Measurements from ENCODE around the gene XCR1.
"Not testable (repeated sequence)": the region's sequence is repeated elsewhere in the genome, so short reads cannot be mapped to it uniquely, and the experiment has no call there.

Gene XCR1

GRCh38 chr3:46008058-46008457, 19.2 kb downstream of the XCR1 start:
- Histone ChIP-seq H3K27me3 (ENCODE audit: control insufficient read depth in 3 of 3, insufficient read depth in 3 of 3, low read depth in 1 of 3, low read length in 3 of 3) (peaks cover 0 to 10% (median 0%) of the 10 kb centered on the region in 3 experiments), H2BK120ac (ENCODE audit: low read depth, low read length) (no peak overlapping the region), H3K4me1 (ENCODE audit: control insufficient read depth in 2 of 2, insufficient read depth in 1 of 2, low read depth in 1 of 2, low read length in 2 of 2) (no peaks in the 10 kb centered on the region), H3K9me3 (replicated peaks in 1 of 2; ENCODE audit: control insufficient read depth in 2 of 2, insufficient read depth in 1 of 2, low read depth in 1 of 2, low read length in 2 of 2) (no peaks in the 10 kb centered on the region), H2AK5ac (ENCODE audit: low read depth, low read length) (no peak overlapping the region), H3K23ac (ENCODE audit: low read depth, low read length, poor library complexity) (no peak overlapping the region), H2BK12ac (ENCODE audit: low read length) (no peak overlapping the region), H3K9ac (ENCODE audit: low read depth, low read length, poor library complexity) (no peak overlapping the region), H2BK15ac (ENCODE audit: low read length) (no peak overlapping the region), H3K4me2 (ENCODE audit: insufficient read depth, low read length, poor library complexity, severe bottlenecking) (no peak overlapping the region), H3K36me3 (replicated peaks in 1 of 2; ENCODE audit: control insufficient read depth in 2 of 2, insufficient read depth in 2 of 2, low read length in 2 of 2) (no peaks in the 10 kb centered on the region), H3K14ac (ENCODE audit: low read length) (no peak overlapping the region), H4K91ac (ENCODE audit: low read depth, low read length, poor library complexity) (no peak overlapping the region), H2AFZ (ENCODE audit: low read length) (no peak overlapping the region), H3K4ac (ENCODE audit: low read length) (no peak overlapping the region), H3K27ac (replicated peaks; ENCODE audit: low read length) (no peak overlapping the region), H3K79me1 (ENCODE audit: low read depth, low read length) (no peaks in the 10 kb centered on the region), H2BK5ac (ENCODE audit: low read length) (no peak overlapping the region), H3K4me3 (ENCODE audit: low read length in 2 of 2) (no peak overlapping the region), H4K8ac (ENCODE audit: low read depth, low read length) (no peak overlapping the region), H3K18ac (ENCODE audit: low read length) (no peak overlapping the region)
- no CpG with 5 or more reads among the region's 6 CpGs for WGBS, 2 donors (ENCODE audit: extremely low coverage in 2 of 2, insufficient read length in 2 of 2, insufficient replicate concordance in 1 of 2)
- no peak for DNase-seq (ENCODE audit: low spot score)

- no peak overlapping the region for H2BK5ac ChIP-seq (ENCODE audit: low read length)
- H3K4me3 ChIP-seq (ENCODE audit: low read length in 2 of 2): no peak overlapping the region
- H3K14ac ChIP-seq (ENCODE audit: low read length): no peak overlapping the region
- H2BK15ac ChIP-seq (ENCODE audit: low read length): no peak overlapping the region
- H3K4ac ChIP-seq (ENCODE audit: low read length): no peak overlapping the region
- H2AFZ ChIP-seq (ENCODE audit: low read length): no peak overlapping the region
- no peak for DNase-seq (ENCODE audit: low spot score)
- no peak overlapping the region for H2BK120ac ChIP-seq (ENCODE audit: low read depth, low read length)
- H3K36me3 ChIP-seq (replicated peaks in 1 of 2; ENCODE audit: control insufficient read depth in 2 of 2, insufficient read depth in 2 of 2, low read length in 2 of 2): no peaks in the 10 kb centered on the region
- H3K9me3 ChIP-seq (replicated peaks in 1 of 2; ENCODE audit: control insufficient read depth in 2 of 2, insufficient read depth in 1 of 2, low read depth in 1 of 2, low read length in 2 of 2): no peaks in the 10 kb centered on the region
- no peaks in the 10 kb centered on the region for H3K79me1 ChIP-seq (ENCODE audit: low read depth, low read length)
- no peak overlapping the region for H3K9ac ChIP-seq (ENCODE audit: low read depth, low read length, poor library complexity)
- H2AK5ac ChIP-seq (ENCODE audit: low read depth, low read length): no peak overlapping the region
- no peak overlapping the region for H3K18ac ChIP-seq (ENCODE audit: low read length)
- H3K27me3 ChIP-seq (ENCODE audit: control insufficient read depth in 3 of 3, insufficient read depth in 3 of 3, low read depth in 1 of 3, low read length in 3 of 3): peaks cover 0 to 16% (median 0%) of the 10 kb centered on the region in 3 experiments
- H3K4me1 ChIP-seq (ENCODE audit: control insufficient read depth in 2 of 2, insufficient read depth in 1 of 2, low read depth in 1 of 2, low read length in 2 of 2): no peaks in the 10 kb centered on the region
- H2BK12ac ChIP-seq (ENCODE audit: low read length): no peak overlapping the region
- H4K91ac ChIP-seq (ENCODE audit: low read depth, low read length, poor library complexity): no peak overlapping the region
- no peak overlapping the region for H3K23ac ChIP-seq (ENCODE audit: low read depth, low read length, poor library complexity)
- no peak overlapping the region for H3K4me2 ChIP-seq (ENCODE audit: insufficient read depth, low read length, poor library complexity, severe bottlenecking)
- no peak overlapping the region for H3K27ac ChIP-seq (replicated peaks; ENCODE audit: low read length)
- no peak overlapping the region for H4K8ac ChIP-seq (ENCODE audit: low read depth, low read length)
These were observed 20.0 kb downstream of the XCR1 start for GRCh38 chr3:46007280-46007679.

GRCh38 chr3:46006238-46007032, 20.8 kb downstream of the XCR1 start:
- no peak overlapping the region for H2BK15ac ChIP-seq (ENCODE audit: low read length)
- no CpG with 5 or more reads among the region's 5 CpGs for WGBS, 2 donors (ENCODE audit: extremely low coverage in 2 of 2, insufficient read length in 2 of 2, insufficient replicate concordance in 1 of 2)

GRCh38 chr3:46003706-46004105, 23.6 kb downstream of the XCR1 start:
- not testable (repeated sequence) for H3K27ac ChIP-seq (replicated peaks; ENCODE audit: low read length); H3K4me3 ChIP-seq (ENCODE audit: low read length in 2 of 2); H2AK5ac ChIP-seq (ENCODE audit: low read depth, low read length); H3K36me3 ChIP-seq (replicated peaks in 1 of 2; ENCODE audit: control insufficient read depth in 2 of 2, insufficient read depth in 2 of 2, low read length in 2 of 2); H3K79me1 ChIP-seq (ENCODE audit: low read depth, low read length); H3K4me1 ChIP-seq (ENCODE audit: control insufficient read depth in 2 of 2, insufficient read depth in 1 of 2, low read depth in 1 of 2, low read length in 2 of 2); H3K4ac ChIP-seq (ENCODE audit: low read length); DNase-seq (ENCODE audit: low spot score); H3K9ac ChIP-seq (ENCODE audit: low read depth, low read length, poor library complexity); H3K4me2 ChIP-seq (ENCODE audit: insufficient read depth, low read length, poor library complexity, severe bottlenecking); H4K91ac ChIP-seq (ENCODE audit: low read depth, low read length, poor library complexity); H2BK12ac ChIP-seq (ENCODE audit: low read length); H2BK120ac ChIP-seq (ENCODE audit: low read depth, low read length); H2BK15ac ChIP-seq (ENCODE audit: low read length); H3K9me3 ChIP-seq (replicated peaks in 1 of 2; ENCODE audit: control insufficient read depth in 2 of 2, insufficient read depth in 1 of 2, low read depth in 1 of 2, low read length in 2 of 2); H3K18ac ChIP-seq (ENCODE audit: low read length); H2AFZ ChIP-seq (ENCODE audit: low read length); H4K8ac ChIP-seq (ENCODE audit: low read depth, low read length); H3K14ac ChIP-seq (ENCODE audit: low read length); H2BK5ac ChIP-seq (ENCODE audit: low read length); H3K23ac ChIP-seq (ENCODE audit: low read depth, low read length, poor library complexity)
- H3K27me3 ChIP-seq (ENCODE audit: control insufficient read depth in 3 of 3, insufficient read depth in 3 of 3, low read depth in 1 of 3, low read length in 3 of 3): peaks cover 0 to 42% (median 0%) of the 10 kb centered on the region in 3 experiments

More at GRCh38 chr3:46006238-46007032, 20.8 kb downstream of the XCR1 start:
- no peak overlapping the region for H2AFZ ChIP-seq (ENCODE audit: low read length)
- no peak overlapping the region for H4K91ac ChIP-seq (ENCODE audit: low read depth, low read length, poor library complexity)
- H3K23ac ChIP-seq (ENCODE audit: low read depth, low read length, poor library complexity): no peak overlapping the region
- H3K18ac ChIP-seq (ENCODE audit: low read length): no peak overlapping the region
- H3K9ac ChIP-seq (ENCODE audit: low read depth, low read length, poor library complexity): no peak overlapping the region
- H3K4ac ChIP-seq (ENCODE audit: low read length): no peak overlapping the region
- H3K4me3 ChIP-seq (ENCODE audit: low read length in 2 of 2): no peak overlapping the region
- no peak overlapping the region for H4K8ac ChIP-seq (ENCODE audit: low read depth, low read length)
- no peaks in the 10 kb centered on the region for H3K4me1 ChIP-seq (ENCODE audit: control insufficient read depth in 2 of 2, insufficient read depth in 1 of 2, low read depth in 1 of 2, low read length in 2 of 2)
- H3K79me1 ChIP-seq (ENCODE audit: low read depth, low read length): no peaks in the 10 kb centered on the region
- H3K14ac ChIP-seq (ENCODE audit: low read length): no peak overlapping the region
- H3K9me3 ChIP-seq (replicated peaks in 1 of 2; ENCODE audit: control insufficient read depth in 2 of 2, insufficient read depth in 1 of 2, low read depth in 1 of 2, low read length in 2 of 2): no peaks in the 10 kb centered on the region
- H3K4me2 ChIP-seq (ENCODE audit: insufficient read depth, low read length, poor library complexity, severe bottlenecking): no peak overlapping the region
- H3K27me3 ChIP-seq (ENCODE audit: control insufficient read depth in 3 of 3, insufficient read depth in 3 of 3, low read depth in 1 of 3, low read length in 3 of 3): peaks cover 0 to 24% (median 0%) of the 10 kb centered on the region in 3 experiments
- no peak overlapping the region for H2AK5ac ChIP-seq (ENCODE audit: low read depth, low read length)
- H3K36me3 ChIP-seq (replicated peaks in 1 of 2; ENCODE audit: control insufficient read depth in 2 of 2, insufficient read depth in 2 of 2, low read length in 2 of 2): no peaks in the 10 kb centered on the region
- H2BK120ac ChIP-seq (ENCODE audit: low read depth, low read length): no peak overlapping the region
- H3K27ac ChIP-seq (replicated peaks; ENCODE audit: low read length): no peak overlapping the region
- H2BK12ac ChIP-seq (ENCODE audit: low read length): no peak overlapping the region
- DNase-seq (ENCODE audit: low spot score): no peak
- no peak overlapping the region for H2BK5ac ChIP-seq (ENCODE audit: low read length)

All from neuronal stem cell (in vitro differentiated cells).